H9 (cell line): Measurements from ENCODE around the gene HMGCLL1. TPM values are rescaled to one million over a fixed set of nuclear protein-coding genes. Genes with fewer than 3 reads are reported as not detected.

ENCODE experiments used
- DNase-seq: peaks from one replicate; pipeline ENCODE4 v3.0.0-alpha.2; 2017
- H2AFZ ChIP-seq: one replicate; pipeline ENCODE4 v1.6.1; 2013; ENCODE audit warnings: mild to moderate bottlenecking, low read length, control low read depth, moderate library complexity
- H2AK5ac ChIP-seq: 2 replicates; pipeline ENCODE4 v1.6.1; 2013; ENCODE audit warnings: low read length, control low read depth, mixed read lengths; ENCODE audit not compliant: insufficient read length
- H2BK120ac ChIP-seq: one replicate; pipeline ENCODE4 v1.6.1; 2013; ENCODE audit warnings: low read depth, mild to moderate bottlenecking, low read length, control low read depth, inconsistent platforms; ENCODE audit not compliant: poor library complexity, severe bottlenecking
- H2BK12ac ChIP-seq: 2 replicates; pipeline ENCODE4 v1.6.1; 2013; ENCODE audit warnings: low read length, control low read depth, mixed read lengths, low read depth; ENCODE audit not compliant: insufficient read length
- H2BK15ac ChIP-seq: 2 replicates; pipeline ENCODE4 v1.6.1; 2013; ENCODE audit warnings: low read depth, low read length, control low read depth
- H2BK20ac ChIP-seq: one replicate; pipeline ENCODE4 v1.6.1; 2013; ENCODE audit warnings: low read depth, mild to moderate bottlenecking, low read length, control low read depth, inconsistent platforms; ENCODE audit not compliant: poor library complexity, severe bottlenecking
- H2BK5ac ChIP-seq: 2 replicates; pipeline ENCODE4 v1.6.1; 2013; ENCODE audit warnings: low read length, control low read depth, mixed read lengths; ENCODE audit not compliant: insufficient read length
- H3K14ac ChIP-seq: 2 replicates; pipeline ENCODE4 v1.6.1; 2013; ENCODE audit warnings: low read length, control low read depth; ENCODE audit not compliant: insufficient read depth
- H3K18ac ChIP-seq: 2 replicates; pipeline ENCODE4 v1.6.1; 2013; ENCODE audit warnings: low read depth, mild to moderate bottlenecking, mixed read lengths, low read length, control low read depth; ENCODE audit not compliant: insufficient read length
- H3K23ac ChIP-seq: 2 replicates; pipeline ENCODE4 v1.6.1; 2013; ENCODE audit warnings: low read length, control low read depth, mixed read lengths, low read depth; ENCODE audit not compliant: insufficient read length
- H3K23me2 ChIP-seq: 2 replicates; pipeline ENCODE4 v1.6.1; 2013; ENCODE audit warnings: low read depth, mild to moderate bottlenecking, mixed read lengths, low read length, control low read depth; ENCODE audit not compliant: insufficient read length, poor library complexity, severe bottlenecking
- H3K27ac ChIP-seq: 2 replicates; pipeline ENCODE4 v1.5.1; 2013; ENCODE audit warnings: low read length, control low read depth, mixed read lengths, low read depth; ENCODE audit not compliant: insufficient read length
- H3K27me3 ChIP-seq: 2 replicates; pipeline ENCODE4 v1.6.1; 2013; ENCODE audit warnings: low read length, control low read depth, inconsistent platforms; ENCODE audit not compliant: insufficient read depth
- H3K4ac ChIP-seq: 2 replicates; pipeline ENCODE4 v1.6.1; 2013; ENCODE audit warnings: low read depth, mild to moderate bottlenecking, control low read depth, inconsistent platforms, low read length, moderate library complexity
- H3K4me1 ChIP-seq: 2 replicates; pipeline ENCODE4 v1.6.1; 2013; ENCODE audit warnings: low read length, control low read depth, inconsistent platforms; ENCODE audit not compliant: insufficient read depth
- H3K4me2 ChIP-seq: 2 replicates; pipeline ENCODE4 v1.6.1; 2013; ENCODE audit warnings: low read length, control low read depth, mixed read lengths; ENCODE audit not compliant: insufficient read length, insufficient read depth
- H3K56ac ChIP-seq: 2 replicates; pipeline ENCODE4 v1.6.1; 2013; ENCODE audit warnings: low read depth, mild to moderate bottlenecking, mixed read lengths, low read length, control low read depth; ENCODE audit not compliant: insufficient read length
- H3K79me1 ChIP-seq: 2 replicates; pipeline ENCODE4 v1.6.1; 2013; ENCODE audit warnings: low read depth, mild to moderate bottlenecking, moderate library complexity, low read length, control low read depth, inconsistent platforms; ENCODE audit not compliant: insufficient read depth, poor library complexity, severe bottlenecking
- H3K79me2 ChIP-seq: 2 replicates; pipeline ENCODE4 v1.6.1; 2013; ENCODE audit warnings: low read length, control low read depth, inconsistent platforms; ENCODE audit not compliant: insufficient read depth
- H3K9ac ChIP-seq: 2 replicates; pipeline ENCODE4 v1.6.1; 2013; ENCODE audit warnings: low read length, control low read depth, mixed read lengths; ENCODE audit not compliant: insufficient read length; ENCODE audit errors: extremely low read depth
- H3K9me3 ChIP-seq: one replicate; pipeline ENCODE4 v1.6.1; 2013; ENCODE audit warnings: low read depth, low read length, inconsistent platforms; ENCODE audit not compliant: control insufficient read depth
- H3T11ph ChIP-seq: one replicate; pipeline ENCODE4 v1.6.1; 2013; ENCODE audit warnings: mild to moderate bottlenecking, low read length, control low read depth, inconsistent platforms
- H4K20me1 ChIP-seq: one replicate; pipeline ENCODE4 v1.6.1; 2013; ENCODE audit not compliant: control insufficient read depth, insufficient read length, insufficient read depth
- H4K5ac ChIP-seq: 2 replicates; pipeline ENCODE4 v1.6.1; 2013; ENCODE audit warnings: low read depth, mild to moderate bottlenecking, mixed read lengths, low read length, control low read depth; ENCODE audit not compliant: insufficient read length
- H4K8ac ChIP-seq: replicated peaks from 2 replicates; pipeline ENCODE4 v1.6.1; 2013; ENCODE audit warnings: low read length, control low read depth, mixed read lengths, low read depth; ENCODE audit not compliant: insufficient read length
- H4K91ac ChIP-seq: 2 replicates; pipeline ENCODE4 v1.6.1; 2013; ENCODE audit warnings: low read depth, mild to moderate bottlenecking, moderate library complexity, mixed read lengths, low read length, control low read depth; ENCODE audit not compliant: insufficient read length
- H3K27ac Mint-ChIP-seq, 3 experiments: 2 replicates in 2 of 3; 3 replicates in 1 of 3; pipeline ENCODE4 v1.8.0; 2020 to 2021; ENCODE audit warnings: mixed read lengths in 3 of 3, mild to moderate bottlenecking in 1 of 3, moderate library complexity in 1 of 3
- H3K27me3 Mint-ChIP-seq: 2 replicates; pipeline ENCODE4 v1.8.0; 2021; ENCODE audit warnings: low read depth, mild to moderate bottlenecking, moderate library complexity, mixed read lengths
- H3K36me3 Mint-ChIP-seq, 3 experiments: 2 replicates in 2 of 3; 3 replicates in 1 of 3; pipeline ENCODE4 v1.8.0; 2020 to 2021; ENCODE audit warnings: low read depth in 3 of 3, mixed read lengths in 3 of 3; ENCODE audit not compliant: insufficient read depth in 1 of 3
- H3K4me1 Mint-ChIP-seq, 2 experiments: 2 replicates each; pipeline ENCODE4 v1.8.0; 2020; ENCODE audit warnings: mixed read lengths in 2 of 2
- H3K4me3 Mint-ChIP-seq, 2 experiments: 2 replicates in 1 of 2; 3 replicates in 1 of 2; pipeline ENCODE4 v1.8.0; 2020 to 2021; ENCODE audit warnings: mild to moderate bottlenecking in 2 of 2, mixed read lengths in 2 of 2, moderate library complexity in 1 of 2
- H3K9me3 Mint-ChIP-seq, 2 experiments: 2 replicates in 1 of 2; 3 replicates in 1 of 2; pipeline ENCODE4 v1.8.0; 2020; ENCODE audit warnings: mild to moderate bottlenecking in 2 of 2, mixed read lengths in 2 of 2, moderate library complexity in 1 of 2
- WGBS: extraction: QIAGEN DNeasy Blood & Tissue Kit; methylation state at CpG from one replicate; pipeline ENCODE4 v1.1.7; 2013; ENCODE audit warnings: missing lambda C conversion rate, low lambda C conversion rate, mixed read lengths; ENCODE audit not compliant: insufficient read length; ENCODE audit errors: extremely low coverage; 5-methylcytosine and 5-hydroxymethylcytosine counted together
- long read RNA-seq: library from polyadenylated mRNA; unstranded; transcript quantifications from one replicate; pipeline ENCODE4 v2.0.0, GENCODE V29; 2020
- total RNA-seq: library from RNA; stranded (reverse); gene quantifications from 2 replicates; pipeline ENCODE4 v1.2.1, GENCODE V29; 2021
- TF ChIP-seq, protein P1 (sequence below): fragments of 200-600 bp; sonication (generic); conservative IDR thresholded peaks from 3 replicates; pipeline ENCODE4 v1.8.0; 2021; ENCODE audit warnings: antibody characterized with exemption, mild to moderate bottlenecking

The HMGCLL1 gene
- total RNA-seq, result 0.20 and 0.24 TPM in 2 replicates
- long read RNA-seq, partial matches to known transcripts, result 1 of 3 reads
- long read RNA-seq, other reads (novel, unspliced or antisense), result 0 of 3 reads

DNA sequence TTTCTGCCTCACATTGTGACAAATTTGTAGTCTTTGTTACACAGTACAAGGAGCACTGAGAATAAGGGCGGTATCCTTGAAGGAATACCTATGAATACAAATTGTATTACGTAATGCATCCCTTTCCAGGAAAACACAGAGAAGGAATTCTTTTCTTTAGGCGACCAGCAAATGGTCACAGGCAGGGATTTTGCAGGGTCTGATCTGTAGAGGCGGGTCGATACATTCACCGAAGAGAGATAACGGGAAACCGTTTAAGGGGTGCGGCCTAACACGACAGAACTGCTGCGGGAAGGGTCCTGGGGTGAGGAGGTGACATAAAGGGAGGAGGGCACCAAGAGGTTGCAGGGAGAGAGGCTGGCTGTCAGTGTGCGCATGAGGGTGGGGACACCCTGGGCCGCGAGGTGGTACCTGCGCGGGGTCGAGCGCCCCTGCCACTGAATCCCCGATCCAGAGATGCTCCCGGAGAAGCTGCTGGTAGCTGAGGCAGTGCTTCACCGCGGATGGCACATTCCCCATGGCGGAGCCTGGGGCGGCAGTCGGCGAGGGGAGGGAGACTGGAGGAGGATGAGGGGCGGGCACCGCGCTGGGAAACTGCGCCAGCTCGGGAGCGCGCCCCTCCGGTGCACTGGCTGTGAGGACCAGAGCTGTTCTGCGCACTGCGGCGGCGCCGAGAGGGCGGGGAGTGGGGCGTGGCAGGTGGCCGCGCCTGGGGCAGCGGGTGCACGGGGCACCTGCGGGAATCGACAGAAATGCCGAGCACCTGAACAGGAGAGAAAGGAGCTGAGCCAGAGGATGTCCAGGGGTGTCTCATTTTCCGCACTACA, at the start of gene HMGCLL1:
HMGCLL1 (minus strand) TSS at position 656 of the 827 bp plus-strand sequence; CDS start at position 519, 137 bp downstream.
- peaks cover 34% of the 10 kb centered on the region for H3K27me3 Mint-ChIP-seq
- H3K4me1 Mint-ChIP-seq, result peaks cover 3 to 5% of the 10 kb centered on the region in 2 experiments; a peak in 3 of 4 replicates
- H3K9me3 Mint-ChIP-seq, result peaks cover 0 to under 1% of the 10 kb centered on the region in 2 experiments; a peak in 2 of 5 replicates
- H4K5ac ChIP-seq, result no peak within 1 kb of the TSS
- no peak within 1 kb of the TSS for H2BK20ac ChIP-seq
- H3K4me3 Mint-ChIP-seq, result peak within 1 kb of the TSS; percentile 86 to 95
- H3K9me3 ChIP-seq, result no peaks in the 10 kb centered on the region
- peak within 1 kb of the TSS; percentile 89 for H2AFZ ChIP-seq
- H3K4me2 ChIP-seq, result peak within 1 kb of the TSS; percentile 58
- no peak within 1 kb of the TSS for H2BK15ac ChIP-seq
- peaks cover 4% of the 10 kb centered on the region for H3K23me2 ChIP-seq
- no peak within 1 kb of the TSS for H2BK120ac ChIP-seq
- no peak within 1 kb of the TSS for H4K8ac ChIP-seq
- peak; percentile 90 for DNase-seq
- no peak within 1 kb of the TSS for H3K18ac ChIP-seq
- peaks cover 0 to under 1% (median 0%) of the 10 kb centered on the region in 3 experiments; a peak in 2 of 7 replicates for H3K36me3 Mint-ChIP-seq
- no peak within 1 kb of the TSS for H3K56ac ChIP-seq
- no peaks in the 10 kb centered on the region for H4K20me1 ChIP-seq
- TF ChIP-seq, protein P1, sequence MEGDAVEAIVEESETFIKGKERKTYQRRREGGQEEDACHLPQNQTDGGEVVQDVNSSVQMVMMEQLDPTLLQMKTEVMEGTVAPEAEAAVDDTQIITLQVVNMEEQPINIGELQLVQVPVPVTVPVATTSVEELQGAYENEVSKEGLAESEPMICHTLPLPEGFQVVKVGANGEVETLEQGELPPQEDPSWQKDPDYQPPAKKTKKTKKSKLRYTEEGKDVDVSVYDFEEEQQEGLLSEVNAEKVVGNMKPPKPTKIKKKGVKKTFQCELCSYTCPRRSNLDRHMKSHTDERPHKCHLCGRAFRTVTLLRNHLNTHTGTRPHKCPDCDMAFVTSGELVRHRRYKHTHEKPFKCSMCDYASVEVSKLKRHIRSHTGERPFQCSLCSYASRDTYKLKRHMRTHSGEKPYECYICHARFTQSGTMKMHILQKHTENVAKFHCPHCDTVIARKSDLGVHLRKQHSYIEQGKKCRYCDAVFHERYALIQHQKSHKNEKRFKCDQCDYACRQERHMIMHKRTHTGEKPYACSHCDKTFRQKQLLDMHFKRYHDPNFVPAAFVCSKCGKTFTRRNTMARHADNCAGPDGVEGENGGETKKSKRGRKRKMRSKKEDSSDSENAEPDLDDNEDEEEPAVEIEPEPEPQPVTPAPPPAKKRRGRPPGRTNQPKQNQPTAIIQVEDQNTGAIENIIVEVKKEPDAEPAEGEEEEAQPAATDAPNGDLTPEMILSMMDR, result peak; percentile 21; the same call in 2 of the 3 replicates
- no peaks in the 10 kb centered on the region for H3K4me1 ChIP-seq
- H3K27me3 ChIP-seq, result no peaks in the 10 kb centered on the region
- no CpG with 5 or more reads among the region's 49 CpGs for WGBS
- H3K4ac ChIP-seq, result no peak within 1 kb of the TSS
- no peak within 1 kb of the TSS for H2BK12ac ChIP-seq
- no peaks in the 10 kb centered on the region for H3K79me1 ChIP-seq
- no peak within 1 kb of the TSS for H2AK5ac ChIP-seq
- no peak within 1 kb of the TSS for H3T11ph ChIP-seq
- H3K9ac ChIP-seq, result no peak within 1 kb of the TSS
- 0 out of 7 replicates have a peak within 1 kb of the TSS, but pooled peaks of 1 of the 3 experiments have one; percentile 39 for H3K27ac Mint-ChIP-seq
- no peak within 1 kb of the TSS for H3K23ac ChIP-seq
- H3K14ac ChIP-seq, result no peak within 1 kb of the TSS
- H4K91ac ChIP-seq, result no peak within 1 kb of the TSS
- H3K27ac ChIP-seq, result no peak within 1 kb of the TSS
- no peak within 1 kb of the TSS for H2BK5ac ChIP-seq
- no peaks in the 10 kb centered on the region for H3K79me2 ChIP-seq
